Upper lobe of left lung (tissue), 6 donors: ENCODE data around the gene ABLIM3. TPM values are rescaled to one million over a fixed set of nuclear protein-coding genes. Genes with fewer than 3 reads are reported as not detected.

Experiments
- ATAC-seq, 2 donors: fragments of 200-7000 bp; cut with Tn5 transposase; one replicate each; pipeline ENCODE4 v1.9.1; 2022; ENCODE audit warnings: mild to moderate bottlenecking in 2 of 2, moderate library complexity in 2 of 2; ENCODE audit not compliant: low FRiP score in 2 of 2
- DNase-seq, 2 donors: peaks; one replicate each; pipeline ENCODE4 v3.0.0-alpha.2; 2019 to 2020
- H3K27ac ChIP-seq, 4 donors: fragments of 200-600 bp; sonication (generic); one replicate each; pipeline ENCODE4 v1.5.1; 2016 to 2019
- H3K27me3 ChIP-seq, 4 donors: fragments of 200-600 bp; sonication (generic); one replicate each; pipeline ENCODE4 v1.5.1; 2017 to 2019
- H3K36me3 ChIP-seq, 4 donors: fragments of 200-600 bp; sonication (generic); one replicate each; pipeline ENCODE4 v1.5.1; 2016 to 2019
- H3K4me1 ChIP-seq, 4 donors: fragments of 200-600 bp; sonication (generic); one replicate each; pipeline ENCODE4 v1.5.1; 2018 to 2019
- H3K4me3 ChIP-seq, 4 donors: fragments of 200-600 bp; sonication (generic); one replicate each; pipeline ENCODE4 v1.5.1; 2017 to 2019; ENCODE audit warnings: mild to moderate bottlenecking in 2 of 4, moderate library complexity in 1 of 4
- H3K9me3 ChIP-seq, 4 donors: fragments of 200-600 bp; sonication (generic); one replicate each; pipeline ENCODE4 v1.5.1; 2018 to 2019
- EP300 ChIP-seq, 4 donors: sonication (generic); formaldehyde crosslinking; IDR thresholded peaks; one replicate each; pipeline ENCODE4 v1.5.1; 2017; ENCODE audit warnings: antibody characterized with exemption in 4 of 4, control low read depth in 2 of 4
- POLR2A ChIP-seq, 4 donors: fragments of 450-650 bp; IDR thresholded peaks; one replicate each; pipeline ENCODE4 v1.5.1; 2016 to 2017; ENCODE audit warnings: antibody characterized with exemption in 4 of 4, mild to moderate bottlenecking in 2 of 4
- POLR2AphosphoS5 ChIP-seq, 2 donors: sonication (generic); formaldehyde crosslinking; IDR thresholded peaks; one replicate each; pipeline ENCODE4 v1.5.1; 2017; ENCODE audit warnings: antibody characterized with exemption in 2 of 2
- WGBS, 2 donors: methylation state at CpG; one replicate each; pipeline ENCODE4 v1.1.5; 2017 to 2018; 5-methylcytosine and 5-hydroxymethylcytosine counted together
- total RNA-seq, 6 donors: library from RNA; depleted of rRNA in 4 of 6; stranded (reverse); fragments of >200 nt in 4 of 6; gene quantifications; one replicate each; pipeline versions ENCODE4 v1.1.0 to v1.2.1, GENCODE V29; 2016 to 2021
- TF ChIP-seq, protein P1 (sequence below), 6 experiments: fragments of 450-650 bp in 4 of 6; fragments of 200-600 bp in 2 of 6; sonication (generic) in 2 of 6; IDR thresholded peaks; one replicate each; pipeline ENCODE4 v1.5.1; 2016 to 2019; ENCODE audit warnings: antibody characterized with exemption in 6 of 6
- donor health status: DM: no; HTN: no; CAD: no; lungs with moderate emphysema.
- donor health status: DM: no; HTN: yes; CAD: no; lungs with severe emphysema.

The ABLIM3 gene
- total RNA-seq, 6 donors from 2014 or later: 7.2 to 38.0 (median 21.0) TPM

DNA sequence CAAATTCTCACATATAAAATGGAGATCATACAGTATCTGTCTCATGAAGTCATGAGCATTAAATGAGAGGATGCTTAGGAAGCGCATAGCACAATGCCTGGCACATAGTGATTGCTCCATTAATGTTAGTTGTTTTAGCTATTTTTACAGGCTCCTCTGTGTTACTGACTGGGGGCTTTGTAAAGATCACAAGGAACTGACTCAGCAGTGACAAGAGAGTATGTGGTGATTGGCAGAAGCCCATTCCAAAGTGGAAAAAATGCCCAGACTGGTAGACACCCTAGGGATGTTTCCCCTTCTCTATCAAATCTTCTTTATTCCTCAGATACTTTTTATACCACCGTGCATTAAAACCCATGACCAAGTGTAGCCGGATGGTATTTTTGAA is 33.5 kb downstream of the ABLIM3 start:
- TF ChIP-seq POLR2A (IDR thresholded peaks at IDR 0.05) (no peak), POLR2AphosphoS5 (IDR thresholded peaks at IDR 0.05) (no peak), EP300 (IDR thresholded peaks at IDR 0.05) (no peak)
- TF ChIP-seq, protein P1, sequence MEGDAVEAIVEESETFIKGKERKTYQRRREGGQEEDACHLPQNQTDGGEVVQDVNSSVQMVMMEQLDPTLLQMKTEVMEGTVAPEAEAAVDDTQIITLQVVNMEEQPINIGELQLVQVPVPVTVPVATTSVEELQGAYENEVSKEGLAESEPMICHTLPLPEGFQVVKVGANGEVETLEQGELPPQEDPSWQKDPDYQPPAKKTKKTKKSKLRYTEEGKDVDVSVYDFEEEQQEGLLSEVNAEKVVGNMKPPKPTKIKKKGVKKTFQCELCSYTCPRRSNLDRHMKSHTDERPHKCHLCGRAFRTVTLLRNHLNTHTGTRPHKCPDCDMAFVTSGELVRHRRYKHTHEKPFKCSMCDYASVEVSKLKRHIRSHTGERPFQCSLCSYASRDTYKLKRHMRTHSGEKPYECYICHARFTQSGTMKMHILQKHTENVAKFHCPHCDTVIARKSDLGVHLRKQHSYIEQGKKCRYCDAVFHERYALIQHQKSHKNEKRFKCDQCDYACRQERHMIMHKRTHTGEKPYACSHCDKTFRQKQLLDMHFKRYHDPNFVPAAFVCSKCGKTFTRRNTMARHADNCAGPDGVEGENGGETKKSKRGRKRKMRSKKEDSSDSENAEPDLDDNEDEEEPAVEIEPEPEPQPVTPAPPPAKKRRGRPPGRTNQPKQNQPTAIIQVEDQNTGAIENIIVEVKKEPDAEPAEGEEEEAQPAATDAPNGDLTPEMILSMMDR (IDR thresholded peaks at IDR 0.05): no peak
- H3K27me3 ChIP-seq: no peaks in the 10 kb centered on the region
- no peaks in the 10 kb centered on the region for H3K9me3 ChIP-seq
- 91 to 92% methylated on average over 3 of the region's 3 CpGs for WGBS, 2 donors
- peak overlapping the region; percentile 13 to 64 (median 56) for H3K27ac ChIP-seq
- peaks cover 4 to 25% (median 17%) of the 10 kb centered on the region in 4 donors for H3K4me1 ChIP-seq
- ATAC-seq (peak in 1 of 2 donors; percentile 5), DNase-seq (no peak)
- no peak overlapping the region for H3K4me3 ChIP-seq
- no peaks in the 10 kb centered on the region for H3K36me3 ChIP-seq

DNA sequence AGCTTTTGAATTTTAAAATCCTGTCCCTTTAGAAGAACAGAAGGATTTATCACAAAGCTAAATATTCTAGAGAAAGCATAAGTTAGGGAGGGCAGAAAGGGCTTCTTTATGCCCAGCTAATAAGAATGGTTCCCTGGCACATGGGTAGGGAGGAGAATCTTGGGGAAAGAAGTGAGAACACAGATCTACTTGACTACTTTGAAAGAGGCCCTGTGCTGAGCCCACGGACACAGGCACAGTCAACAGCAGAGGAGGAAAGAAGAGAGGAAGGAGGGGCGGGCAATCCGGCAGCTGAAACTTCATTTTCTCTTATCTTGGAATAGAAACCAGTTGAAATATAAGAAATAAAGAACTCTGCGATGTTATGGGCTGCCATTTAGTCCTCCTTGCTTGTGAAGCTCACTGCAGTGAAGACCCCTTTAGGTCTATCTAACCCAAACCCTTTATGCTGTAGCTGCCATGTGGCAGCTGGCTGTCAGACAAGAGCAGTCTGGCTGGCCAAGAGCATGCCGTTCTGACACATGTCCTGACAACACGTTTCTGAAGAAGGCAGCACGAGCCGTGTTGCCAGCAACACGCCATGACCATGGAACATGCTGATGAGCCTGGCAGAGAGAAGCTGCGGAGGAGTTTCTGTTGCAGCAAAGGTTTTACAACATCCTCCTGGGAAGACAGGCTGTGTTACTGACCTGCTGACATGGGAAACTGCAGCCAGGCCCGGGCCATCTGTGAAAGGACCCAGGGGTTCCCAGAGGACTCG is 34.2 kb downstream of the ABLIM3 start:
- DNase-seq (no peak), ATAC-seq (peak in 1 of 2 donors; percentile 7)
- H3K27ac ChIP-seq: peak overlapping the region; percentile 13 to 56 (median 48)
- WGBS, 2 donors: 70 to 77% methylated on average over 11 to 12 of the region's 12 CpGs
- H3K27me3 ChIP-seq: no peaks in the 10 kb centered on the region
- no peaks in the 10 kb centered on the region for H3K9me3 ChIP-seq
- TF ChIP-seq POLR2A (IDR thresholded peaks at IDR 0.05): no peak
- TF ChIP-seq, protein P1 (IDR thresholded peaks at IDR 0.05): no peak
- TF ChIP-seq POLR2AphosphoS5 (IDR thresholded peaks at IDR 0.05): peak; percentile 43 to 62
- peak in 1 of 4 donors; percentile 47 for TF ChIP-seq EP300 (IDR thresholded peaks at IDR 0.05)
- H3K4me3 ChIP-seq: no peak overlapping the region
- peaks cover 4 to 23% (median 17%) of the 10 kb centered on the region in 4 donors for H3K4me1 ChIP-seq
- H3K36me3 ChIP-seq: no peaks in the 10 kb centered on the region

DNA sequence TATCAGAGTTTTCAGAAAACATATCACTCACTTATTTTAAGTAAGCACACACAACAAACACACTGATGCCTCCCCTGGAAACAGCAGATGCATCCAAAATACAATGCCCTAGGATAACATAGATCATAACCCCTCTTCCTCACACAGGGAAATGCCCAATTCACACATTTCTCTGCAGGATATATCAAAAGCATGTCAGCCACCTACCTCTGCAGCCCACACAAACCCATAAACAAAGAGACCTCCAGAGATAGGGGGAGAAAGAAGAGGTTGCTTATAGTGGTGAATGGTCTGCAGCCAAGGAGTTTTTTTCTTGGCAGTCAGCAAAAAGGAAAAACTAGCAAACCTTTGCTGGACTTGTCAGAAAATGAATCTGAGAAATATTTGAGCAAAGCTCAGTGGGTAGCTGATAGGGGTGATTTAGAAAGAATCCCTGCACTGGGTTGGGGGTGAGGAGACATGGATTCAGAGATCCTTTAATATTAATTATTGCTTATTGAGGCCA is 36.1 kb downstream of the ABLIM3 start:
- no peaks in the 10 kb centered on the region for H3K36me3 ChIP-seq
- no peak for TF ChIP-seq POLR2A (IDR thresholded peaks at IDR 0.05)
- no peak for TF ChIP-seq POLR2AphosphoS5 (IDR thresholded peaks at IDR 0.05)
- TF ChIP-seq, protein P1 (IDR thresholded peaks at IDR 0.05): no peak
- TF ChIP-seq EP300 (IDR thresholded peaks at IDR 0.05): no peak

DNA sequence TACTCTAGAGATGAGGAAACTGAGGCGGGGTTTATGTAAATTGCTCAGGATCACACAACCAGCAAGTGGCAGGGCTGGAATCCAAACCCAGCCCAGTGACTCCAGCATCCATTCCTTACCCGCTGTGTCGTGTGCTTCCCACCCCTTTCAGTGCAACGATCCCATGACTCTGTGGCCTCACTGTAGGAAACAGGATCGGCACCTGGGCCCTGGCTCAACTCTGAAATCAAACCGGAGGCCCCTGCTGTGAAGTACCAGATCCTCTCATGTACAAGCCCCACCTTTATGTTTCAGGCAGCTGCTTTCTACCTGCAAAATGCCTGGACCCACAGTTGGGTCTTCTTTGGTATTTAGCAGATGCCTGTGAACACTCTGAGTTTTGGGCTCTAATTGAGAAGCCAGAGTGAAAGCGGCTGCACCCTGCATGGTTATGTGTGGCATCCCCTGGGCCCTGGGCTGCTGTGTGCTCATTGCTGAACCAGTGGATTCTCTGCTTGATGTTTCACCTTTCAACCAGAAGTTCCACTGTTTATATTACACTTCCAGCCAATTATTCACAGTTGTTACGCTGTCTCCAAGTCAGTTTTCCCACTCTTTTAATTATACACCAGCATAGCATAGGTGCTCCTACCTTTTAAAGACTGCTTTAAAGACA is 36.7 kb downstream of the ABLIM3 start:
- Histone ChIP-seq H3K27me3 (no peaks in the 10 kb centered on the region), H3K9me3 (no peaks in the 10 kb centered on the region), H3K4me1 (peaks cover 0 to 19% (median 15%) of the 10 kb centered on the region in 4 donors), H3K4me3 (no peak overlapping the region), H3K27ac (no peak overlapping the region), H3K36me3 (no peaks in the 10 kb centered on the region)
- DNase-seq (no peak), ATAC-seq (no peak)
- TF ChIP-seq POLR2AphosphoS5 (IDR thresholded peaks at IDR 0.05) (no peak), POLR2A (IDR thresholded peaks at IDR 0.05) (no peak), EP300 (IDR thresholded peaks at IDR 0.05) (no peak)
- TF ChIP-seq, protein P1 (IDR thresholded peaks at IDR 0.05): no peak
- 67 to 74% methylated on average over 8 of the region's 8 CpGs for WGBS, 2 donors

More for the DNA sequence above, 36.1 kb downstream of the ABLIM3 start:
- Histone ChIP-seq H3K27me3 (no peaks in the 10 kb centered on the region), H3K4me3 (no peak overlapping the region), H3K4me1 (peaks cover 4 to 22% (median 17%) of the 10 kb centered on the region in 4 donors), H3K27ac (no peak overlapping the region), H3K9me3 (no peaks in the 10 kb centered on the region)
- ATAC-seq (no peak), DNase-seq (no peak)
